NCI-H748 treated with DMSO at 0.1 percent for 48 hours (cell line): ENCODE data around the gene LAMC1.
A peak's percentile ranks its signal among the peaks of the same experiment; 100 is the strongest.

Experiments used
- DNase-seq: peaks from one replicate; lab custom pipeline; 2025; lab: John Stamatoyannopoulos, UW

LAMC1 gene

DNA sequence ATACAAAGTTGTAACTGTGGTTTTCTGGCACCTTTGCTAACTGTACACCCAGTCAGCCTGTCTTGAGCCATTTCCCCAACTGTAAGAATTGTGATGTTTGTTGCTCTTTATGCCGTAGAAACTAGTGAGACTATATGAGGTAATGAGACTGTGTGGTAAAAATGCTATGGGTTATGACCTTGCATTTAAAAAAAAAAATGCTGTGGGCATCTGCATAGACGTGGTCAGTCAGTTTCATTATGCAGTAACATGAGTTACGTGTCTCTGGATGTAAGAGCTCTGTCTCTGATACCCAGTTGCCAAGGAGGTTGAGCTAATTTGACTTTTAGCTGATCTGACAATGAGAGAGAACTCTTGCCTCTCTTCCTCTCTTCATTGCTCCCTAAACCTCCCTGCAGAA, 82.2 kb downstream of the LAMC1 start:
- DNase-seq, result no peak

DNA sequence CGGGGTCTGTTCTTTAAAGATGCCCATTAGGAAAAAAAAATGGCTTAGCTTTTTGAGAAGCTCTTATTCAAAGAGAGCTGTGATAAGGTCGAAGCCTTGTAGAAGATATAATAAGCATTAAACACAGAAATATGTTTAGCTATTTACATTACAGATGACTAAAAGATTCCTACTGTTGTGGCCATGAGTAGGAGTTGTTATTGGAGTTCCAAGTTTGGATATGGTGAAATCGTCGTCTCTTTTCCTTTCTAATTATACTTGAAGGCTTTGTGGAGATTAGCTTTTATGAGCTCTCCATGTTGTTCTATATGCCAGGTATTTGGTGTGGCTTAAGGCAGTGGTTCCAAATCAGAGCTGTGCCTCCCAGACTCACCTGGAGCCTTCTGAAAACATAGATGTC, 82.9 kb downstream of the LAMC1 start:
- no peak for DNase-seq

DNA sequence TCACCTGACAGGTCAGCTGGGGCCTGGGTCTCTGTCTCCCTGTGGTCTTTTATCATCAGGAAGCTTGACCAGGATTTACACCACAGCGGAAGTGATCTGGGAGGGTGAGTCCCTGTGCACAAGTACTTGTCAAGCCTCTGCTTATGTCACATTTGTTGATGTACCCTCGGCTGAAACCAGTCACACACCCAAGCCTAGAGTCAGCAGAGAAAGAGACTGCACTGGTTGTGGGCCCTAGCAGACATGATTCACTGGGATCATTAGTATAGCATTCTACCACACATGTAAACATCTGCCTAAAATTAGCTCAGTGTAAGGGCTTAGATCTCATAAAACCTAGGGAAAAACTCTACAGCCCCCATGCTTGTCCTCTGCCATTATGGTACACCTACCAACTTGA, 83.5 kb downstream of the LAMC1 start:
- DNase-seq, result no peak

DNA sequence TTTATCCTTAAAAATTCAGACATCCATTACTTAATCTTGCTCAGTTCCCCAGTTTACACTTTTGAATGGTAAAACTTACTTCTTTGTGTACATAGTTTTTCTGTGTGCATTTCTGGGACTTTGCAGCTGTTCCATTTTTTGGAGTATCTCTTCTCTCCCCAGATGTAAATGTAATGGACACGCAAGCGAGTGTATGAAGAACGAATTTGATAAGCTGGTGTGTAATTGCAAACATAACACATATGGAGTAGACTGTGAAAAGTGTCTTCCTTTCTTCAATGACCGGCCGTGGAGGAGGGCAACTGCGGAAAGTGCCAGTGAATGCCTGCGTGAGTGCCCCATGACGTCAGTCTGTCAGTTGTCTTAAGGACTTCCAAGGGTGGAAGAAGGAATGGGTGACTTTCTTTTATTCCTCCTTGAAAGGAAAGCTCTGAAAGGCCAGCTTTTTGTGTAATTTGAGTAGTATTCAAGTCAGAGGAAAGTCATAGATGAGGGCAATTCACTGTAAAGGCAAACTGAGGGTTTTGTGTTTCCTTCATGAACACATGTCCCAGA, 87.2 kb downstream of the LAMC1 start:
- DNase-seq, result no peak

DNA sequence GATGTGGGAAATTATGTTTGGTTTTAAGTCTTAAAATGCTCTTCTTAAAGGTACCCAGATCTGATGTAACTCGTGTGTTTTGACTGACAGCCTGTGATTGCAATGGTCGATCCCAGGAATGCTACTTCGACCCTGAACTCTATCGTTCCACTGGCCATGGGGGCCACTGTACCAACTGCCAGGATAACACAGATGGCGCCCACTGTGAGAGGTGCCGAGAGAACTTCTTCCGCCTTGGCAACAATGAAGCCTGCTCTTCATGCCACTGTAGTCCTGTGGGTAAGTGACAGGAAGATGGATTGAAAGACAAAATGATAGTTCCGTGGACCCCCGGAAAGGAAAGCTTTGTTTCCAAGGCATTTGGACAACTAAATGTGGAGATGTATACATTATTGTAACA, 91.2 kb downstream of the LAMC1 start:
- DNase-seq, result no peak

DNA sequence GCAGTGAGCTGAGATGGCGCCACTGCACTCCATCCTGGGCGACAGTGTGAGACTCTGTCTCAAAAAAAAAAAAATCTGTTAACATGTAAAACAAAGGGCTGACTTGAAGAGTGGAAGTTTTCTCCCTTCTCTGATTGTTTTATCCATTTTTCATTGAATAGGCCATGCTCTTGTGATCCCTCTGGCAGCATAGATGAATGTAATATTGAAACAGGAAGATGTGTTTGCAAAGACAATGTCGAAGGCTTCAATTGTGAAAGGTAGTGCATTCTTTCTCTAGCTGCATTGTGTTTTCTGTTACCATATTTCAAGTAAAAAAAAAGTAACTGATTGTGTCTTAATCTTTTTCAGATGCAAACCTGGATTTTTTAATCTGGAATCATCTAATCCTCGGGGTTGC, 93.2 kb downstream of the LAMC1 start:
- DNase-seq, result no peak

DNA sequence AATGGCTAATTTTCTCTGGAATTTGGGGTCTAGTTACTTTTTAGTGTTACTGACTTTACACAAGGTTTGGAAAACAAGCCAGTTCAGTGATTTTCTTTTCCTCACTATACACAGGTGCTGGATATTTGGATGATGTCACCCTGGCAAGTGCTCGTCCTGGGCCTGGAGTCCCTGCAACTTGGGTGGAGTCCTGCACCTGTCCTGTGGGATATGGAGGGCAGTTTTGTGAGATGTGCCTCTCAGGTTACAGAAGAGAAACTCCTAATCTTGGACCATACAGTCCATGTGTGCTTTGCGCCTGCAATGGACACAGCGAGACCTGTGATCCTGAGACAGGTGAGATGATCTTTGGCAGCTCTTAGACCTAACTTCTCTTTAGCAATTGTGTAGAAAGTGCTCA, 98.4 kb downstream of the LAMC1 start:
- no peak for DNase-seq

DNA sequence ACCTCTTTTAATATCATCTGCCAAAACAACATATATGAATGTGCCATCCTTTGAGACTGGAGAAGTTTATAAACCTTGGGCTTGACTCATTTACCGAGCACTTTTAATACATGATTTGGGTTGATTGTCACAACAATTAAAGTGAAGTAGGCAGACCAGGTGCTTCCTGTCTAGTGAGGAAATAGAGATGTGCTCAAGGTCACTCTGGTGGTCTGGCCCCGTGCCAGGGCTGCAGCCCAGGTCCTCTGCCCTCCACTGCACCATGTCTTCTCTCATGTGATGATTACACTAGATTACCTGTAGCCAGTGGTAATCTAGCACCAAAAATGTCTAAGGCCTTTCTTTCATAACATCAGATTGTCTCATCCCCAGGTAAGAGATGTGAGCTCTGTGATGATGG, 101.0 kb downstream of the LAMC1 start:
- DNase-seq, result peak; percentile 28

DNA sequence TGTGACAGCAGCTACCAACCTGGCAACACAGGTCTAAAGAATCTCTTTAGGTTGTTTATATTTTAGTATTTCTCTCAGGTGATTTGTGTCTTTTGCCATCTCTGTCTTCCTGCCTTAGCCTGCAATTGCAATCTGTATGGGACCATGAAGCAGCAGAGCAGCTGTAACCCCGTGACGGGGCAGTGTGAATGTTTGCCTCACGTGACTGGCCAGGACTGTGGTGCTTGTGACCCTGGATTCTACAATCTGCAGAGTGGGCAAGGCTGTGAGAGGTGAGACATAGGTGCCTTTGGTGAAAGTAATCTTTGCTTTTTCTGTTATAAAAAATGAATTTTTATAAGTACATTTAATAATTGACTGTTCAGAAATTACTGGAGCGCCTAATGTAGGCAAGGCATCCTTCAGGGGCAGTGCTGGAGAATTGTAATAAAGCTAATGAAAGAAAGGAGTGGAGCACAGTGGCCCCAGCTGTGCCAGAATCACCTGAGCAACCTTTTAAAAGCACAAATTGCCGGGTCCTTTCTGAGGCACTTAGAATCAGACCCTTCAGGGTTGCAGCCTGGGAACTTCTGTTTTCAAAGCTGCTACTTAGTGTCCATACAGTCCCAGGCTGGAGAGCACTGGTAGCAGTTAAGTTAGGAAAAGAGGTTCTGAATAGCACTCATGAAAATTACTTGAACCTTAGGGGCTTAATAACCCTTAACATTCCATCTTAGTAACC, 102.2 kb downstream of the LAMC1 start:
- DNase-seq, result no peak

DNA sequence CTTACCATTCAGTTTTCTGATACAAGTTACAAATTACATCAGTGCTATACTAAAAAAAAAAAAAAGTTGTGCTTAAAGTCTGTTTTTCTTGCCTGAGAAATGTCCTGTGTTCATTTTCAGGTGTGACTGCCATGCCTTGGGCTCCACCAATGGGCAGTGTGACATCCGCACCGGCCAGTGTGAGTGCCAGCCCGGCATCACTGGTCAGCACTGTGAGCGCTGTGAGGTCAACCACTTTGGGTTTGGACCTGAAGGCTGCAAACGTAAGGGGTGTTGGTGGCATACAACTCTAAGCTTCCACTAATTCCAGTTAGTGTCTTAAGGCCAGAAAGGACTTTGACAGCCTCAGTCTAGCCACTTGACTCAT, 102.8 kb downstream of the LAMC1 start:
- no peak for DNase-seq

DNA sequence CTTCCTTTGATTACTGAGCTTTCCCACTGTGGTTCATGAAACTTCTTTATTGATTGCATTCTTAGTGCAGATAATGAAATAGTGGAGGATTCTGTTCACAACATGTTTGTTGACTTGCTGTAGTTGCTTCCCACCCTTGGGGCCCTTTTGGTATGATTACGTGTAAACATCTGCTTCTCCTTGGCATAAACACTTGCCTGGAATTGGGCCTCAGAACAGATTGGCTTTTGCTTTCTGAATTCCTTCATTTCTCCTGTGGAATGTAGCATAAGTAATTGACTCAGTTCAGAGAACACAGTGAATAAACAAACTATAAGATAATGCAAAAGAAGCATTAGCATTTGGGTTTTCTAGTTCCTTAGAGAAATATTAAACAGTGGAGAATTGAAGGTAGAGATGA, 103.3 kb downstream of the LAMC1 start:
- DNase-seq, result no peak

DNA sequence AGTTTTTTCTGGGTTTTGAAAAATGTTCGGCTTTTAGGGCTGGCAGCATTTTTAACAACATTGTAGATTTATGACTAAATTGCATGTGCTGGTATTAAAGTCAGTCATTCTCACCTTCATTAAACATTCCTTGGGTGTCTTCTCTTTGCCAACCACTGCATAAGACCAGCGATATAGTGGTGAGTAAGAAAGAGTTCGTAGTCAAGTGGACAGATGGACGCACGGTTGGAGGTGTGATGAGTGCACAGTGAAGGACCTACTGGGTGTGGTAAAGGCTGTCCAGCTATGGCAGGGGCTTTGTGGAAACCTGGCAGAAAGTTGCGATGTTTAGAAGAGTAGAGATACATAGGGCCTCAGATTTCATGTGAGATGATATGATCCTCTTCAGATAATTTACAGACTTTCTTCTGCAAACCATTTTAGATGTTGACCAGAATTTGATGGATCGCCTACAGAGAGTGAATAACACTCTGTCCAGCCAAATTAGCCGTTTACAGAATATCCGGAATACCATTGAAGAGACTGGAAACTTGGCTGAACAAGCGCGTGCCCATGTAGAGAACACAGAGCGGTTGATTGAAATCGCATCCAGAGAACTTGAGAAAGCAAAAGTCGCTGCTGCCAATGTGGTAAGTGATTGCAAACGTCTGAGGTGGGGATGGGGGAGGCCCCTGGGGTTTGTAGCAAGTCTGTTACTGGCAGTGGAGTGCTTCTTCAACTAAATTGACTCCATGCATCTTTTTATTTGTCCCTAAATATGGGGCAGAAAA, 106.9 kb downstream of the LAMC1 start:
- DNase-seq, result no peak

DNA sequence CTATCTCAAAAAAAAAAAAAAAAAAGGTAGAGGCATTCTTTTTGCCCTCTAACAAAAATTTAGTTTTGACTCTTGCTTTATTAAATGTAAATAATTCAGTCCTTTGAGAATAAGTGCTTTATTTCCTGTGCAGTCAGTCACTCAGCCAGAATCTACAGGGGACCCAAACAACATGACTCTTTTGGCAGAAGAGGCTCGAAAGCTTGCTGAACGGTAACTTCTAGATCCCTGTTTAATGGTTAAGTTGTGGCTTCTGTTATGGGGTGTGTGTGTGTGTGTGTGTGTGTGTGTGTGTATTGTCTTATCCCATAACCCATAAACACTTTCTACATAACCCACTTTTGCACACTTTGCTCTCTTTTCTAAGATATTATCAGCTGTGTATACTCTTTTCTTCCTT, 107.9 kb downstream of the LAMC1 start:
- no peak for DNase-seq

DNA sequence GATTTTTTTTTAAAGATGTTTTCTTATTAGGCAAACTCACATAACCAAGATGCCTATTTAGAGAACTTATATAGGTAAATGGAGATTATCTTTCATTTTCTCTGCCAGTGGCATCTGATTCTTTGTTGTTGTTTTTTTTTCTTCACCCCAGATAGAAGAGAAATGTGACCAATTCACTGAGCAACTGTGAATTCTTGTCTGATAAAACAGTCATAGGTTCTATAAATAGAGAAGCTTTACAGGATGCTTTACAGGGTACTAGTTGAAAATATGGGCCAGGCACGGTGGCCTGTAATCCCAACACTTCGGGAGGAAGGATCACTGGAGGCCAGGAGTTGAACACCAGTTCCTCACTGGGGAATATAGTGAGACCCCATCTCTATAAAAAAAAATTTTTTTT, 112.1 kb downstream of the LAMC1 start:
- DNase-seq, result no peak

DNA sequence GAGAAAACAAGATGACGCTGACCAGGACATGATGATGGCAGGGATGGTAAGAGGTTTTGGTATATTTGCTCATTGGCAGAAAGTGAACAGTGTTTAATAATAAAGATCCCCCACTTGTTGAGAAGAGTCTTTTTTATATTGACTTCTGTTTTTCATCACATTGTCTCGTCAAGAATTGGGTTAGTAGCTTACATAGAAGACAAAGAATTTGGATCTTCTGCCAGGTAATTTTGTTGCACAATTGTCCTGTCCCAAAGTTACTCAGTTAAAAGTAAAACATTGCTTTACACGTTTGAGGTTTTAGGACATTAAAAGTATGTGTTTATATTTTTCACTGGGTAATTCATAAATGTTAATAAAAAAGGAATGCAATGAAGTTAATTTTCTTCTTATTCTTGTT, 114.6 kb downstream of the LAMC1 start:
- DNase-seq, result no peak

DNA sequence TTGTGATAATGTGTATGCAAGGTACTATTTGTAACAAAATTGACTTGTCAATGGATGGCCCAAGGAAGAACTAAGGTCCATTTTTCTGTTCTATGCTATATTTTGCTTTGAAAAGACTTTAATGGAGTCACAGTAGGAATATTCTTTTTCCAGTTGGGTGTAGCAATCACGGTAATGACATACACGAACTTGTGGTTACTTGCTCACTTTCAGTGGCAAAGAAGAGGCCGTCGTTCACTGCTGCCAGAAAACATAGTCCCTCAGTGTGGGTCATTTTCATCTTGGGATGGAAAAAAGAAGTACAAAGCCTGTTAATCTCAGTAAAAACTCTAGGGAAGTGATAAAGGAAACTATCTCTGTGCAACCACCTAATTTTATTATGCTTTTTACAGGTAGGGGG, 115.1 kb downstream of the LAMC1 start:
- no peak for DNase-seq

DNA sequence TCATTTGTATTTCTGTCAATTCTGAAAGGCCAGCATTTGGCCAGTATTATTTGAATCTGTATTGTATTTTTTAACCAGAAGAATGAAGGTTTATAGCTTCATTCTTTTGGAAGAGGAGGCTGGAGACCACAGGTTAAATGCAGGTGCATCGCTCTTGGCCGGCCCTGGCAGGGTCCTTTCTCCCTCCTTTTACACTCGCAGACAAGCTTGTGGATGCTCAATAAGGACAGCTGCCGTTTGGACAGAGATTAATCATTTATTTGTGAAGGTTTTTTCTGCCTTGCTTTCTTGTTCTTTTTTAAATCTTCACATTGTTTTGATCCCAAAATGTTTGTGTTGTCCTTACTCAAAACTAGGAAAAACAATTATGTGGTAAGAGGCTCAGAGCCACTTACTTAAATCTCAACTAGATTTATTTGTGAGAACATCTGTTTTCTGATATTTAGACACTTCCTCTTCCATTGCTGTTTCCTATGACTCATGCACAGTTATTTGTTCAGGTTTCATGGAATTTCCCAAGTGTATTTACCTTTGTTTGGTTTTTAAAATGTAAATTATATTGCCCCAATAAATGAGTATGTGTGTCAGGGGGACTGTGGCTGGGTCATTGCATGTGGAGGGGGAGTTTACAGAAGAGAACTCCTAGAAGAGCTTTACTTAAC, 116.2 kb downstream of the LAMC1 start:
- no peak for DNase-seq

DNA sequence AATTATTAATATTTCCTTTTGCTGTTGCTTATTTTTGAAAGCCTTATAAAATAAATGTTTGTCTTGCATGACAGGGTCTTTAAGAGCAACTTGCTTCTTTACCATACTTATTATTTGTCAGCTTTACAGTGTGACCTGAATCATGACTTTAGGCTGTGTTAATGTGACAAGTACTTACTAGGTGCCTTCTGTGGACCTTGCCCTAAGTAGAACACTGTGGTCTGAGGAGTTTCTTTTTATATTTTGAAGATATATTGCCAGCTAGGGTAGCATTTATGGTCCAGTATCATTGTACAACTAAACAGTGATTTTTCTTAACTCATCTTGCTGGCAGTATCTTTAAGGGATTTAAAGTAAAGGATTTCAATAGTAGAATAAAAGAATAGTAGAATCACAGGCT, 117.4 kb downstream of the LAMC1 start:
- no peak for DNase-seq

DNA sequence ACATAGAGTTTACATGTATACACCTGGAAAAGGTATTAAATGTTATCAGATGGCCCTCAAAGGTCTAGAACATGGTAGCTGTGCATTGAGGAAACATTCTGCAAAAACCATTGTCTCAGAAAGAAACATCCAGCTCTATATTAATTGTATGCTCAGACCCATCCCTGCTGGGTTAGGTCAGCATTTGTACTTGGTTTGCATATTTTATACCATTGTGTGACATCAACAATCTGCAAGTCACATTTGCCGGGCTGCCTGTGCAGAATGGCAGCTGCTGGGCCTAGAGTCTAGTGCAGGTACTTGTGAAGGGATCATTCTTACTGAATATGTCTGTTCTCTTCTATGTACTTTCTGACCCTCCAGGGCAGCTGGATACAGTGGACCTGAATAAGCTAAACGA, 119.0 kb downstream of the LAMC1 start:
- DNase-seq, result no peak

DNA sequence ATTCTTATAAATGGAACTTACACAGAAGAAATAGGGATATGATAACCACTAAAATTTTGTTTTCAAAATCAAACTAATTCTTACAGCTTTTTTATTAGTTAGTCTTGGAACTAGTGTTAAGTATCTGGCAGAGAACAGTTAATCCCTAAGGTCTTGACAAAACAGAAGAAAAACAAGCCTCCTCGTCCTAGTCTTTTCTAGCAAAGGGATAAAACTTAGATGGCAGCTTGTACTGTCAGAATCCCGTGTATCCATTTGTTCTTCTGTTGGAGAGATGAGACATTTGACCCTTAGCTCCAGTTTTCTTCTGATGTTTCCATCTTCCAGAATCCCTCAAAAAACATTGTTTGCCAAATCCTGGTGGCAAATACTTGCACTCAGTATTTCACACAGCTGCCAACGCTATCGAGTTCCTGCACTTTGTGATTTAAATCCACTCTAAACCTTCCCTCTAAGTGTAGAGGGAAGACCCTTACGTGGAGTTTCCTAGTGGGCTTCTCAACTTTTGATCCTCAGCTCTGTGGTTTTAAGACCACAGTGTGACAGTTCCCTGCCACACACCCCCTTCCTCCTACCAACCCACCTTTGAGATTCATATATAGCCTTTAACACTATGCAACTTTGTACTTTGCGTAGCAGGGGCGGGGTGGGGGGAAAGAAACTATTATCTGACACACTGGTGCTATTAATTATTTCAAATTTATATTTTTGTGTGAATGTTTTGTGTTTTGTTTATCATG, 120.5 kb downstream of the LAMC1 start:
- DNase-seq, result no peak

DNA sequence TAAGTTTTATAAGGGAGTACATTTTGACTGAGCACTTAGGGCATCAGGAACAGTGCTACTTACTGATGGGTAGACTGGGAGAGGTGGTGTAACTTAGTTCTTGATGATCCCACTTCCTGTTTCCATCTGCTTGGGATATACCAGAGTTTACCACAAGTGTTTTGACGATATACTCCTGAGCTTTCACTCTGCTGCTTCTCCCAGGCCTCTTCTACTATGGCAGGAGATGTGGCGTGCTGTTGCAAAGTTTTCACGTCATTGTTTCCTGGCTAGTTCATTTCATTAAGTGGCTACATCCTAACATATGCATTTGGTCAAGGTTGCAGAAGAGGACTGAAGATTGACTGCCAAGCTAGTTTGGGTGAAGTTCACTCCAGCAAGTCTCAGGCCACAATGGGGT, 121.5 kb downstream of the LAMC1 start:
- no peak for DNase-seq

DNA sequence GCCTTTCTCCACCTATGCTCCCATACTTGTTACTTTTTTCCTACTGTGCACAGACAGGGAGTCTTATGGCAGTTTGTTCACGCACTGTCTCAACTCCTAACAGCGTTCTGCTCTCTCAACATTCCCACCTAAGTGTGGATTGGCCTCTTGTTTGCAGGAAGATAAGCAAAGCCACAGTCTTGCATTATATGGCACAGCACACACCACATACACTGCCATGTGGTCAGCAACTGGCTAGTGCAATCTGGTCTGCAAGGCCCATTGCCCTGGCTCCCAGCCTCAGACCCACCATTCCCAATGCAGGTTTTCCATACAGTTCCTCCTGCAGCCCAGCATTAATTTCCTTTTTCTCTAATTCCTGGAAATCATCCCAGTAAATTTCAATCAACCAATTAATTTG, 124.5 kb downstream of the LAMC1 start:
- no peak for DNase-seq
